NCI-H1105 treated with DMSO at 0.1 percent for 48 hours (cell line): ENCODE data around the gene LY6G6D.

Source experiments
- DNase-seq: peaks from one replicate; lab custom pipeline; 2025; lab: John Stamatoyannopoulos, UW

LY6G6D gene

GRCh38 chr6:31764198-31764597, 49.0 kb downstream of the LY6G6D start:
- no peak for DNase-seq

- no peak for DNase-seq
Observed at GRCh38 chr6:31765559-31765909, 50.4 kb downstream of the LY6G6D start.

GRCh38 chr6:31765910-31766794, 51.0 kb downstream of the LY6G6D start:
- DNase-seq, result no peak

GRCh38 chr6:31767096-31767645, 52.0 kb downstream of the LY6G6D start:
- no peak for DNase-seq
